Stromal cell of bone marrow (primary cell): ENCODE measurements around the gene AMACR.
"Not testable (repeated sequence)": the region's sequence is repeated elsewhere in the genome, so short reads cannot be mapped to it uniquely, and the experiment has no call there.

ENCODE experiments used
- DNase-seq: peaks from one replicate; pipeline ENCODE4 v3.0.0-alpha.2; 2012; ENCODE audit warnings: low read depth

AMACR gene

GRCh38 chr5:33968211-33969005, 39.4 kb downstream of the AMACR start:
- no peak for DNase-seq

GRCh38 chr5:33966805-33967204, 41.0 kb downstream of the AMACR start:
- DNase-seq = no peak

DNA sequence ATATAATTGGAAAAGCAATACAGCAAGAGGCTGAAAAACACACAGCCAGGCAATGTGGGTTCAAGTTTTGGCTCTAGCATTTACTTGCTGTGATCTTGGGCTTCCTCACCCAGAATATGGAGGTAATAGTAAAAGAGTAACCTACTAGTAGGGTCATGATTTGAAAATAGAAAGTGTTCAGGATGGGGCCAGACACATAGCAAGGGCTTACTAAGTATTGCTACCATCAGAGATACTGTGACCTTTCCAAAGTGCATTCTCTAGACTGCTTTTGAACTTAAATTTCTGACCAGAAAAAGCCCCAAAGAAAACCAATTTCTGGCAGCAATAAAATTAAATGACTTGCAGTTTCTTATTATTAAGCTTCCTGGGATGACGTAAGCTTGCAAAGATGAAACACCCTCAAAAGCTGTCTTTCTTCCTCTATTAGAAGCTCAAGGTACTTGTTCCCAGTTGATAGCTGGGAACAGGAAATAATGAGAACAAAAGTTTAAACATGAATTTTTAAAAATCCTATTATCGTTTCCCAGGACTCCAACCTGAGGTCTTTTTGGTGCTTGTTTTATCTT, 43.6 kb downstream of the AMACR start:
- no peak for DNase-seq

GRCh38 chr5:33958176-33958575, 49.7 kb downstream of the AMACR start:
- no peak for DNase-seq

DNA sequence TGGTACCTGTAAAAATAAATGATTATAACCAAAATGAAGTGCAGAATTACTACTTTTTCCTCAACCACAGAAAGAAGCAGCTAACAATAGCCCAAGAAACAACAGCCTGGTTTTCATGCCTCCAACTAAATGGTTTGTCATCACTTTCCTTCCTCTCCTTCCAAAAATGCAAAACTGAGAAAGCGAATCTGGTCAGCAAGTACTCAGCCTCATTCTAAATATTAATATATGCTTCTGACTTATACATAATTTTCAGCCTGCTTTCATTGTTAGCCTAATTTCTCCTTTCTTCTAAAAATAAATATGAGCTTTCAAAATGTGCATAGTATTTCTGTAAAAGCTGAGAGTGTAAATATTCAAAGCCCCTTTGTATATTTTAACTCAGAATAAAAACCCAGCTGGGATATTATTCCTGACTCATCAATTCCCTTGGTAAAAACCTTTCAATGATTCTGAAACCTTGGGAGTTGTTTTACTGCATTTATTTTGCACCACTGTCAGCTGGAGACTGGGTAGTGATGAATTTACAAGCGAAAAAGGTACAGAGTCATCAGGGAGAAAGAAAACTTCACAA, 50.2 kb downstream of the AMACR start:
- no peak for DNase-seq

DNA sequence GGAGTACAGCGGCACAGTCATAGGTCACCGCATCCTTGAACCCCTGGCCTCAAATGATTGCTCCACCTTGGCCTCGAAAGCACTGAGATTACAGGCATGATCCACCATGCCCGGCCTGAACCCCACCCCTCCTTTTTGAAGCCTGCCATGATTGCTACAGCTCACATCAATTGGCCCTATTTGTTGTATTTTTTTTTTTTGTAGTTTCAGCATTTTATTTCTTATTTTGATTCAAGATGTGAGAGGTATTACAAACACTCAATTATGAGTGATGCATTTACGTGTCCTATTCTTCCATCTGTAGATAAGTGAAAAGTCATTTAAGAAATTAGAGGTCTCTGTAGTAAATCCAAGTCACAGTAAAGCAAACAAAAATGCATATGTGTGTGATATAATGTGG, 55.7 kb downstream of the AMACR start:
- not testable (repeated sequence) for DNase-seq

DNA sequence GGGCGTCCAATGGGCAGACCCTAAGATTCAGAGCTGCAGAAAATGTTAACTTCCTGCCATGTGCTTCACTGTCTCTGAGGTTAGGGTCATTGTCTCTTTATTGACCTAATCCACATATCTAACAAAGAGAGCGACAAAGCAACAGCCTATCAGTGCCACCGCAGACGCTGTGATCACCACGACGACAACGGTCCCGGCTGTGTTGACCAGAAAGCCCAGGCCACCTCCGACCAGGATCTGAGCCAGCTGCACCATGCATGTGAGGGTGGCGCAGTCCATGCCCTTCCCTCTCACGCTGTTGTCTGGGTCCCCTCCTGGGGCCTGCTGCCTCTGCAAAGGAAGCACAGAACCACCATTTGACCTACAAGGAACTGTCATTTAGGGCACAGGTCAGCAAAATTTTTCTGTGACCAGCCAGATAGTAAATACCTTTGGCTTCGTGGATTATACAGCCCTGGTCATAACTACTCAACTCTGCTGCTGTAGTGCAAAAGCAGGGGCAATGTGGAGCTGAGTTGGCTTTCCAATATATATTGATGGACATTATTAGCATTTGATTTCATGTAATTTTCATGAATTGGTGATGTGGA, 63.2 kb downstream of the AMACR start:
- DNase-seq = no peak

DNA sequence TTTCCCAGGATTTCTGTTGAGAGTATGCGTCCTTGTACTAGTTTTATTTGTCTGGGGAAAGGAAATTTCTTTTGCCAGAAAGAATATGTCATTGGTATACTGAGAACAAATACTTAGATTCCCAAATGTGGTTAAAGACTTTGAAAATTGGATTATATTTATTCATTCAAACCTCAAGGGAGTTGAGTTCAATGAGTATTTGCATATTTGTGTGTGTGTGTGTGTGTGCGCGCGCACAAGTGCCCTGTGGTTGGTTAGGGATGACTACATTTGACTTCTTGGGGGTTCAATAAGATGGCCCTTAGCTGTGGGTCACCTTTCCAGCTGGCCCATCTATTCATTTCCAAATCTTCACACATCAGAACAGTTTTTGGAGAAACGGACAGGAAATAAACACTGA, 66.8 kb downstream of the AMACR start:
- no peak for DNase-seq

DNA sequence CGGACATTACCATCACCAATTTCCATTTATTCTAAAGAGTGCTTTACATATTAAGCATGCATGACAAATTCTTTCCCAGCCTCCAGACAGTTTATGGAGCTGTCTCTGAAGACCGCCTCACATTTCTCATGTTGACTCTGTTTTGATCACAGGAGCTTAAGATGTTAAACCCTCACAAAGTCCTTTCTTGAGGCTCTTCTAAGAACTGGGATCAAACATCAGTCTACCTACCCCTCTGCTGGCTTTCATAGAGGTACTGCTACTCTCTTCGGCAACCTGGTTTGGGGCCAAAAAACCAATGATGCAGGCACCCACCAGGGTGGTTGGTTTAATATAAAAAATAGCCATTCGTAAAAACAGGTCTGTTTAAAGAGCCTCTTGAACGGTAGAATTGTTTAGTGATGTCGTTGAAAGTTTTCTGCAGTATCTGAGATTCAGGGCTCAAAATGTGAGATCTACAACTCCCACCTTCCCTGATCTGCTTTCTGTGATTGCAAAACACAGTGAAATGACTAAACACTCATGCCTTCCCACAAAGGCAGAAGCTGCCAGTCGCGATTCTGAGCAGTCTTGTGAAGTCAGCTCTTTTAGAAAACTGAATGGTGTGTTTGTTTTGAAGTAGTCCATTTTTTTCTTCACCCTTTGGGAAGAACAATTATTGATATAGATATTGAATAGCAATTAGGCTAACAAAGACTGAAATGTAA, 68.1 kb downstream of the AMACR start:
- no peak for DNase-seq

DNA sequence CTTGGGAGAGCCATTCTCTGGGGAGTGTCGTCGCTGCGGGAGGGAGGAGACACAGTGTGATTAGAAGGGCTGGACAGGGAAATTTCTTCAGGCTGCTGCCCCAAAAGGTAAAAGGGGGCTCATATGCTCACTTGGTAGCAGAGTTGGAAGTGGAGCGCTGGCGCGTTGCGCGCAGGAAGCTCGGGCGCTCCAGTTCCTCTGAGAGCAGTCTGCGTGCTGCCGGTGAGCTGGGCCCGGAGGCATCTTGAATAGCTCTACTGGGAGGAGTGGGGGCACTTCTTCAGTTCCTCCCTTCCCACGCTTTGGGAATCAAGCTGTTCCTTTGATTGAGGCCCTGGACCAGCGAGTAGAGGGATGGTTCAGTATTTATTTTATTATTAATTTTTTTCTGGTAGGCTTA, 69.0 kb downstream of the AMACR start:
- no peak for DNase-seq

DNA sequence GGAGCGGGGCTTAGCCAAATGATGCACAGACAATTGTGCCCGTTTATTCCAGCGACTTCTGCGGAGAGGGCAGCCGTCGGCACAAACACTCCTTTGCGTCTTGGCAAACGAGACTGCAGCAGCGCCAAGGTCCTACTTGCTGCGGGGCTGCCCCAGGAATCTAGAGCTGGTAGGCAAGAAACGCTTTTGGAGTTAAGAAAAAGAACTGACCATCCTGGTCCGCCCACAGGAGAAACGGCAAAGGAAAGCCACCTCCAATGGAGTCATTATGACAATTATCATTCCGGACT, 69.4 kb downstream of the AMACR start:
- no peak for DNase-seq

DNA sequence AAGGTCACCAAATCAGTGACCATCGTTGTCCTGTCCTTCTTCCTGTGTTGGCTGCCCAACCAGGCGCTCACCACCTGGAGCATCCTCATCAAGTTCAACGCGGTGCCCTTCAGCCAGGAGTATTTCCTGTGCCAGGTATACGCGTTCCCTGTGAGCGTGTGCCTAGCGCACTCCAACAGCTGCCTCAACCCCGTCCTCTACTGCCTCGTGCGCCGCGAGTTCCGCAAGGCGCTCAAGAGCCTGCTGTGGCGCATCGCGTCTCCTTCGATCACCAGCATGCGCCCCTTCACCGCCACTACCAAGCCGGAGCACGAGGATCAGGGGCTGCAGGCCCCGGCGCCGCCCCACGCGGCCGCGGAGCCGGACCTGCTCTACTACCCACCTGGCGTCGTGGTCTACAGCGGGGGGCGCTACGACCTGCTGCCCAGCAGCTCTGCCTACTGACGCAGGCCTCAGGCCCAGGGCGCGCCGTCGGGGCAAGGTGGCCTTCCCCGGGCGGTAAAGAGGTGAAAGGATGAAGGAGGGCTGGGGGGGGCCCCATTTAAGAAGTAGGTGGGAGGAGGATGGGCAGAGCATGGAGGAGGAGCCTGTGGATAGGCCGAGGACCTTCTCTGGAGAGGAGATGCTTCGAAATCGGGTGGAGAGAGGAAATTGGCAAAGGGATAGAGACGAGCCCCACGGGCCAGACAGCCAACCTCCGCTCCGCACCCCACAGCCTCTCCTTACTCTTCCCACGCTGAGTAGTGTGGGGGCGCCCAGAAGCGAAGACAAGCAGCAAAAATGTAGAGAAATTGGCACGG, 69.9 kb downstream of the AMACR start:
- no peak for DNase-seq

DNA sequence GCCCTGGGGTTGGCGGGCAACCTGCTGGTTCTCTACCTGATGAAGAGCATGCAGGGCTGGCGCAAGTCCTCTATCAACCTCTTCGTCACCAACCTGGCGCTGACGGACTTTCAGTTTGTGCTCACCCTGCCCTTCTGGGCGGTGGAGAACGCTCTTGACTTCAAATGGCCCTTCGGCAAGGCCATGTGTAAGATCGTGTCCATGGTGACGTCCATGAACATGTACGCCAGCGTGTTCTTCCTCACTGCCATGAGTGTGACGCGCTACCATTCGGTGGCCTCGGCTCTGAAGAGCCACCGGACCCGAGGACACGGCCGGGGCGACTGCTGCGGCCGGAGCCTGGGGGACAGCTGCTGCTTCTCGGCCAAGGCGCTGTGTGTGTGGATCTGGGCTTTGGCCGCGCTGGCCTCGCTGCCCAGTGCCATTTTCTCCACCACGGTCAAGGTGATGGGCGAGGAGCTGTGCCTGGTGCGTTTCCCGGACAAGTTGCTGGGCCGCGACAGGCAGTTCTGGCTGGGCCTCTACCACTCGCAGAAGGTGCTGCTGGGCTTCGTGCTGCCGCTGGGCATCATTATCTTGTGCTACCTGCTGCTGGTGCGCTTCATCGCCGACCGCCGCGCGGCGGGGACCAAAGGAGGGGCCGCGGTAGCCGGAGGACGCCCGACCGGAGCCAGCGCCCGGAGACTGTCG, 70.7 kb downstream of the AMACR start:
- no peak for DNase-seq

GRCh38 chr5:33936381-33937016, 71.4 kb downstream of the AMACR start, which contains the start of gene RXFP3:
Gene RXFP3, plus strand, starts transcription at chr5:33936386. Its CDS starts 355 bp downstream, at chr5:33936741.
- DNase-seq = no peak
